Heart right ventricle (tissue), 16 donors: ENCODE results near the gene LRRN3. TPM values are rescaled to one million over a fixed set of nuclear protein-coding genes. Genes with fewer than 3 reads are reported as not detected.

ENCODE experiments used
- ATAC-seq, 8 donors: fragments of 200-7000 bp; cut with Tn5 transposase; one replicate each; pipeline ENCODE4 v1.9.1; 2020; ENCODE audit warnings: mild to moderate bottlenecking in 8 of 8, moderate library complexity in 8 of 8, moderate number of reproducible peaks in 1 of 8
- DNase-seq, 2 donors: peaks; one replicate each; pipeline ENCODE4 v3.0.0-alpha.2; 2020
- H3K27ac ChIP-seq, 10 donors: fragments of 200-600 bp; sonication (generic) in 2 of 10; one replicate each; pipeline versions ENCODE4 v1.5.0 to v1.8.0; 2020 to 2022; ENCODE audit warnings: mild to moderate bottlenecking in 3 of 10
- H3K27me3 ChIP-seq, 7 donors: fragments of 200-600 bp; one replicate each; pipeline ENCODE4 v1.8.0; 2021 to 2022; ENCODE audit warnings: mild to moderate bottlenecking in 2 of 7
- H3K36me3 ChIP-seq, 9 donors: fragments of 200-600 bp; sonication (generic) in 1 of 9; one replicate each; pipeline versions ENCODE4 v1.5.0 to v1.8.0; 2020 to 2022; ENCODE audit warnings: mild to moderate bottlenecking in 2 of 9
- H3K4me1 ChIP-seq, 9 donors: fragments of 200-600 bp; sonication (generic) in 1 of 9; one replicate each; pipeline versions ENCODE4 v1.5.0 to v1.8.0; 2020 to 2022; ENCODE audit warnings: mild to moderate bottlenecking in 4 of 9
- H3K4me3 ChIP-seq, 10 donors: fragments of 200-600 bp; sonication (generic) in 2 of 10; one replicate each; pipeline versions ENCODE4 v1.5.0 to v1.8.0; 2020 to 2022; ENCODE audit warnings: mild to moderate bottlenecking in 7 of 10, moderate library complexity in 2 of 10
- H3K9me3 ChIP-seq, 11 donors: fragments of 200-600 bp in 10 of 11; sonication (generic) in 2 of 11; one replicate each; pipeline versions ENCODE4 v1.5.0 to v1.8.0; 2013 to 2022; ENCODE audit warnings: mild to moderate bottlenecking in 2 of 11, control low read depth in 1 of 11, moderate library complexity in 1 of 11
- WGBS, 2 donors: extraction: QIAGEN DNeasy Blood & Tissue Kit; methylation state at CpG; one replicate each; pipeline ENCODE4 v1.1.7; 2013; ENCODE audit warnings: inconsistent platforms in 1 of 2; 5-methylcytosine and 5-hydroxymethylcytosine counted together
- intact Hi-C, 10 donors: fragments of 100-400 bp; cut with DNase I; formaldehyde crosslinking; loops; one replicate each; pipeline versions ENCODE4 v1.11.1 to v1.14.2; 2022
- polyA plus RNA-seq, 2 donors: library from polyadenylated mRNA; stranded (reverse); fragments of 200-250 nt; gene quantifications; one replicate each; pipeline ENCODE4 v1.2.3, GENCODE V29; 2013
- total RNA-seq, 10 donors: library from RNA; stranded (reverse); fragmentation: NEBNext Ultra II Directional in 3 of 10; extraction: Animal tissue kit (Norgen Biotek cat#: 25700) in 3 of 10; gene quantifications; one replicate each; pipeline versions ENCODE4 v1.2.1 to v1.2.4, GENCODE V29; 2021 to 2023
- TF ChIP-seq, protein P1 (sequence below), 9 donors: fragments of 200-600 bp; sonication (generic) in 2 of 9; IDR thresholded peaks; one replicate each; pipeline versions ENCODE4 v1.5.0 to v1.8.0; 2021 to 2022; ENCODE audit warnings: antibody characterized with exemption in 9 of 9, mild to moderate bottlenecking in 5 of 9, moderate library complexity in 1 of 9
- donor health status: Arrhythmogenic right ventricular cardiomyopathy.
- donor health status: ischemic (EF 13 %, LVEDD 7.1; RV severe dilation, severe dysfunction).
- donor health status: healthy with polysubstance abuse.
- donor health status: DM: no; HTN: yes; CAD: no.
- donor health status: DM: no; HTN: no; CAD: no.
- donor health status: ischemic (EF 25% LVEDD 6.9; RV normal size, moderate dysfunction).
- donor health status: ischemic (EF 25% LVEDD 5.7; RV mildly dilated, moderate dysfunction).
- donor health status: healthy.
- donor health status: DM: yes; HTN: yes; CAD: no.
- donor health status: Ischemic cardiomyopathy.
- donor health status: ischemic (EF 35%, LVEDD 5.7; RV mildly dilated, moderate dysfunction).
- donor health status: nonischemic (EF 11% LVEDD 7.7; RV severe dilation, severe dysfunction).
- donor health status: DM: yes; HTN: yes; CAD: no.
- donor health status: PGD.
- donor health status: ischemic (EF 29% LVEDD 5.4; RV normal size, mild dysfunction).
- donor health status: nonischemic (EF 23%, LVEDD 6.1; RV moderate dilation, normal function).

LRRN3 gene
- total and polyA plus RNA-seq, 12 donors = 0.30 to 16.4 (median 1.8) TPM

DNA sequence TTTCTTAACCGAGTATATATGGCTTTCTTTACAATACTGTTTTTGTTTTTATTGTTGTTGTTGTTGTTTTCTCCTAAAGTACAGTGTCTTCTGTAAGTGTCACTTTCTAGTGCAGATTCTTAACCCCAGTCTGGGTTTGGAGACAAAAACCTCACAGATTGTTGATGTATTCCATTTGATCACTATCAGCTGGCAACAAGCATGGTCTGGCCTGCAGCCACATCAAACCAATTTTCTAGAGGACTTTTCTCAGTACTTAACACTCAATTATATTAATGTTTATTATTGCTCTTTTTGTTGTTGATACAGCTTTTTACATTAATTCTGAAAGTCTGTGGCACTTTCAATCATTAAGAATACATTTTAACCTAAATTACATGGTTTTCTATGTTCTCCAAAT lies 17.1 kb downstream of the LRRN3 start:
- ATAC-seq (no peak), DNase-seq (no peak)
- no peaks in the 10 kb centered on the region for H3K9me3 ChIP-seq
- 77 to 87% methylated on average over 1 of the region's 1 CpG for WGBS, 2 donors
- H3K27ac ChIP-seq = no peak overlapping the region
- H3K36me3 ChIP-seq = no peaks in the 10 kb centered on the region
- TF ChIP-seq, protein P1, sequence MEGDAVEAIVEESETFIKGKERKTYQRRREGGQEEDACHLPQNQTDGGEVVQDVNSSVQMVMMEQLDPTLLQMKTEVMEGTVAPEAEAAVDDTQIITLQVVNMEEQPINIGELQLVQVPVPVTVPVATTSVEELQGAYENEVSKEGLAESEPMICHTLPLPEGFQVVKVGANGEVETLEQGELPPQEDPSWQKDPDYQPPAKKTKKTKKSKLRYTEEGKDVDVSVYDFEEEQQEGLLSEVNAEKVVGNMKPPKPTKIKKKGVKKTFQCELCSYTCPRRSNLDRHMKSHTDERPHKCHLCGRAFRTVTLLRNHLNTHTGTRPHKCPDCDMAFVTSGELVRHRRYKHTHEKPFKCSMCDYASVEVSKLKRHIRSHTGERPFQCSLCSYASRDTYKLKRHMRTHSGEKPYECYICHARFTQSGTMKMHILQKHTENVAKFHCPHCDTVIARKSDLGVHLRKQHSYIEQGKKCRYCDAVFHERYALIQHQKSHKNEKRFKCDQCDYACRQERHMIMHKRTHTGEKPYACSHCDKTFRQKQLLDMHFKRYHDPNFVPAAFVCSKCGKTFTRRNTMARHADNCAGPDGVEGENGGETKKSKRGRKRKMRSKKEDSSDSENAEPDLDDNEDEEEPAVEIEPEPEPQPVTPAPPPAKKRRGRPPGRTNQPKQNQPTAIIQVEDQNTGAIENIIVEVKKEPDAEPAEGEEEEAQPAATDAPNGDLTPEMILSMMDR (IDR thresholded peaks at IDR 0.05) = no peak
- intact Hi-C loops = no loop called here
- H3K4me1 ChIP-seq = peaks cover 0 to 28% (median 5%) of the 10 kb centered on the region in 9 donors
- H3K4me3 ChIP-seq = no peak overlapping the region
- no peaks in the 10 kb centered on the region for H3K27me3 ChIP-seq

DNA sequence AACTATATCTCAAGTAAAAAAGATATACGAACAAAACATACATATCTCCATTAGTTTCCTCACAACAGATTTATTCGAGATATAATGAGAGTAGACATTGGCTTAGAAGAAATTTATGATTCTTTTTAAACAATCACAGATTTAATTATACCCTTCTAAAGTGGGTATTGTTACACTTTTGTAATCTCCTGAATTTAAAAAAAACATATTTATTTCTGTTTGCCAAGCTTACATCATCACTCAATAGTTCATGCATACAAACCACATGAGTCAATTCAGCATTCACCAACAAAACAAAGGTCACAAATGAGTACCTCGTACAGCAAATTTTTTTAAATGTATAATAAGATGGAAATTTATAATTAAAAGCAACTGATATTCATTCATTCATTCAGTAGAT lies 17.6 kb downstream of the LRRN3 start:
- H3K27me3 ChIP-seq = no peaks in the 10 kb centered on the region
- TF ChIP-seq, protein P1 (IDR thresholded peaks at IDR 0.05) = no peak
- no peak overlapping the region for H3K27ac ChIP-seq
- H3K9me3 ChIP-seq = no peaks in the 10 kb centered on the region
- H3K36me3 ChIP-seq = no peaks in the 10 kb centered on the region
- H3K4me3 ChIP-seq = no peak overlapping the region
- peaks cover 0 to 31% (median 8%) of the 10 kb centered on the region in 9 donors for H3K4me1 ChIP-seq
- WGBS, 2 donors = 83 to 86% methylated on average over 3 of the region's 3 CpGs
- DNase-seq = no peak
- no peak for ATAC-seq
- intact Hi-C loops = no loop called here

DNA sequence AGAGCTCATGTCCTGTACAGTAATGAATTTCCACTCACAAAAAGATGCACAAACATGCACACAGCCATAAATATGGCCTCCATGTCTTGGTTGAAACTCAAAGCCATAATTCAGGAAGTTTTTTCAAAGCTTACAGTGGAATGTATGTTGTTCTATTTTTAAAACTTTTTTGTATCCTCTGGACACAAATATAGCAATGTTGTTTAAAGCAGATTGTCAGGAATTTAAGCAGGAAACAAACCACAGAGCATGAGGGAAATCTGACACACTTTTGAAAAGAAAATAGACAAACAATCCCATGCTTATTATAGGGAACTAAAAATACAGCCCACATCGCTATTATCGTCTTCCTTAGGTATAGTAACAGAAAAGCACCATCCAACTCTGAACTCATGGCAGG lies 21.5 kb downstream of the LRRN3 start:
- Histone ChIP-seq H3K4me1 (peaks cover 0 to 28% (median 11%) of the 10 kb centered on the region in 9 donors), H3K36me3 (no peaks in the 10 kb centered on the region), H3K27ac (no peak overlapping the region), H3K4me3 (no peak overlapping the region), H3K9me3 (no peaks in the 10 kb centered on the region), H3K27me3 (no peaks in the 10 kb centered on the region)
- DNase-seq (no peak), ATAC-seq (no peak)
- intact Hi-C loops = no loop called here
- 32 to 49% methylated on average over 2 of the region's 2 CpGs for WGBS, 2 donors
- TF ChIP-seq, protein P1 (IDR thresholded peaks at IDR 0.05) = no peak

DNA sequence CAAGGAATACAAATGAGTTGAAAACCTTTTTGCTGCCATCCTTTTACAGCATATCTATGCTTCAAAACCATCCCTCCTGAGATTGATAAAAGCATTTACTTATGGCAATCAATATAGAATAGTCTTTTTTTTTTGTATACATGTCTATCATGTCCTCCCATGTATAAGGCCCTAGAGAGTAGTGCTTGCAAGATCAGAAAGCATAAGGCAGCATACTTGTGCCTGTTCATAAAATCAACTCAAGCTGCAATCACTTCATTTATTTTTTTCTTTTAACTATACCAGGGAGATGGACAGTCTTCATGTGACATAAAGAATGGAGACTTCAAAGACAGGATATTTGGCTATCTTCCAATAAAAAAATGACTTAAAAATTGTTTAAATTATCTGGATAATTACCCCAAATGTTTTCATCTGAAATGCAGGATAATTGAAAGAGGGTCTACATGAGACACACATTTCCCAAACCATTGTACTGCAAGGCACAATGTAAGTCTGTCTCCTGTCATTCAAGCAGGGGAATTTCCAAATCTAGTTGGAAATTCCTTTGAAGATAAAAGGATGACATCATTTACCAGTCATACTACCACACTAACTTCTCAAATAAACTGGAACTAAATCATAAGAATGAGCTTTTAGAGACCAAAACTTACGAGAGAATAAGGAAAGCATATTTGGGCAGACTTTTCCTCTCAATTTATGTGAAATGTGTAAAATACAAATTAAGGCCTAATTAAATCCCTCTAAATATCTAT lies 22.5 kb downstream of the LRRN3 start:
- DNase-seq (no peak), ATAC-seq (no peak)
- no peaks in the 10 kb centered on the region for H3K36me3 ChIP-seq
- H3K9me3 ChIP-seq = no peaks in the 10 kb centered on the region
- intact Hi-C loops = no loop called here
- no peak overlapping the region for H3K27ac ChIP-seq
- WGBS, 2 donors = 53 to 55% methylated on average over 1 of the region's 1 CpG
- no peak overlapping the region for H3K4me3 ChIP-seq
- no peaks in the 10 kb centered on the region for H3K27me3 ChIP-seq
- TF ChIP-seq, protein P1 (IDR thresholded peaks at IDR 0.05) = no peak
- H3K4me1 ChIP-seq = peaks cover 0 to 22% (median 11%) of the 10 kb centered on the region in 9 donors
